HEK293T (cell line): Measurements from ENCODE around the gene GARRE1.

ENCODE experiments used
- ARNT ChIP-seq: fragments of 450-650 bp; IDR thresholded peaks from 2 replicates; pipeline ENCODE4 v1.6.1; 2017; ENCODE audit warnings: mild to moderate bottlenecking
- BHLHE40 ChIP-seq: fragments of 450-650 bp; IDR thresholded peaks from 2 replicates; pipeline ENCODE4 v1.6.1; 2016; ENCODE audit warnings: mild to moderate bottlenecking, moderate library complexity, borderline replicate concordance
- ELF4 ChIP-seq: fragments of 450-650 bp; IDR thresholded peaks from 2 replicates; pipeline ENCODE4 v1.6.1; 2017; ENCODE audit warnings: antibody characterized with exemption
- FOXK2 ChIP-seq: fragments of 450-650 bp; IDR thresholded peaks from 2 replicates; pipeline ENCODE4 v1.6.1; 2016; ENCODE audit warnings: mild to moderate bottlenecking
- FOXM1 ChIP-seq: fragments of 450-650 bp; IDR thresholded peaks from 2 replicates; pipeline ENCODE4 v1.6.1; 2017; ENCODE audit warnings: mild to moderate bottlenecking, borderline replicate concordance
- LEF1 ChIP-seq: fragments of 450-650 bp; IDR thresholded peaks from 2 replicates; pipeline ENCODE4 v1.6.1; 2017; ENCODE audit warnings: mild to moderate bottlenecking, borderline replicate concordance
- PKNOX1 ChIP-seq: fragments of 450-650 bp; IDR thresholded peaks from 2 replicates; pipeline ENCODE4 v1.6.1; 2016
- SP1 ChIP-seq: fragments of 450-650 bp; IDR thresholded peaks from 2 replicates; pipeline ENCODE4 v1.6.1; 2017
- SUZ12 ChIP-seq: fragments of 450-650 bp; IDR thresholded peaks from 2 replicates; pipeline ENCODE4 v1.6.1; 2016; ENCODE audit warnings: mild to moderate bottlenecking
- TARDBP ChIP-seq: fragments of 450-650 bp; IDR thresholded peaks from 2 replicates; pipeline ENCODE4 v1.6.1; 2016
- ZNF384 ChIP-seq: fragments of 450-650 bp; IDR thresholded peaks from 2 replicates; pipeline ENCODE4 v1.6.1; 2016

DNA sequence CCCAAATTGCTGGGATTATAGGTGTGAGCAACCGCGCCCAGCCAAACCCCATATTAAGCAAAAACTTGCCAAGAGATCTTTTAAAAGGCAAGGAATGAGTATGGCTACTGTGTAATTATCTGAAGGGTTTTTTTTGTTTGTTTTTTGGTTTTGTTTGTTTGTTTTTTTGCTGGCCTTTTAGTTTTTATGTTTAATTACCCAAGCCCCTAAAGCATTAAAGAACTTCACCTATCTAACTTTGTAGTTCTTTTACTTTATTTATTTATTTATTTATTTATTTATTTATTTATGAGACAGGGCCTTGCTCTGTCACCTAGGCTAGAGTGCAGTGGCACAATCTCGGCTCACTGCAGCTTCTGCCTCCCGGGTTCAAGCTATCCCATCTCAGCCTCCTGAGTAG lies 40.3 kb upstream of the GARRE1 start:
- TF ChIP-seq PKNOX1, result no peak
- TF ChIP-seq ELF4, result no peak
- no peak for TF ChIP-seq FOXM1
- no peak for TF ChIP-seq LEF1
- no peak for TF ChIP-seq SP1
- no peak for TF ChIP-seq BHLHE40
- no peak for TF ChIP-seq ZNF384
- TF ChIP-seq ARNT, result no peak
- no peak for TF ChIP-seq TARDBP
- TF ChIP-seq FOXK2, result no peak
- no peak for TF ChIP-seq SUZ12
